ENCODE results near the gene EPS8L1.
"Not testable (repeated sequence)": the region's sequence is repeated elsewhere in the genome, so short reads cannot be mapped to it uniquely, and the experiment has no call there.

Gene EPS8L1

GRCh38 chr19:55105237-55105636, 29.6 kb downstream of the EPS8L1 start:
- DNase-seq (ENCODE audit: low read depth, low spot score): no peak
- TF ChIP-seq, protein P1, sequence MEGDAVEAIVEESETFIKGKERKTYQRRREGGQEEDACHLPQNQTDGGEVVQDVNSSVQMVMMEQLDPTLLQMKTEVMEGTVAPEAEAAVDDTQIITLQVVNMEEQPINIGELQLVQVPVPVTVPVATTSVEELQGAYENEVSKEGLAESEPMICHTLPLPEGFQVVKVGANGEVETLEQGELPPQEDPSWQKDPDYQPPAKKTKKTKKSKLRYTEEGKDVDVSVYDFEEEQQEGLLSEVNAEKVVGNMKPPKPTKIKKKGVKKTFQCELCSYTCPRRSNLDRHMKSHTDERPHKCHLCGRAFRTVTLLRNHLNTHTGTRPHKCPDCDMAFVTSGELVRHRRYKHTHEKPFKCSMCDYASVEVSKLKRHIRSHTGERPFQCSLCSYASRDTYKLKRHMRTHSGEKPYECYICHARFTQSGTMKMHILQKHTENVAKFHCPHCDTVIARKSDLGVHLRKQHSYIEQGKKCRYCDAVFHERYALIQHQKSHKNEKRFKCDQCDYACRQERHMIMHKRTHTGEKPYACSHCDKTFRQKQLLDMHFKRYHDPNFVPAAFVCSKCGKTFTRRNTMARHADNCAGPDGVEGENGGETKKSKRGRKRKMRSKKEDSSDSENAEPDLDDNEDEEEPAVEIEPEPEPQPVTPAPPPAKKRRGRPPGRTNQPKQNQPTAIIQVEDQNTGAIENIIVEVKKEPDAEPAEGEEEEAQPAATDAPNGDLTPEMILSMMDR (IDR thresholded peaks at IDR 0.05; ENCODE audit: insufficient read depth, low read length, missing control alignments): no peak
- ChIA-PET POLR2A (no interaction called here), CTCF (interaction anchor here (3.2 kb wide), 1 partner anchor 17 kb away, joined by 25 read pairs; no protein-coding TSS in a partner anchor)
- H3K4me3 ChIP-seq (ENCODE audit: low read depth, low read length): no peak overlapping the region

GRCh38 chr19:55106591-55106990, 30.9 kb downstream of the EPS8L1 start:
- ChIA-PET POLR2A (interaction anchor here (0.6 to 1.0 kb wide), 2 partner anchors 10 to 11 kb away, joined by 3 read pairs; partner anchors contain the start of gene PPP1R12C), CTCF (interaction anchor here (3.2 kb wide), 1 partner anchor 18 kb away, joined by 25 read pairs; no protein-coding TSS in a partner anchor)
- no peak for DNase-seq (ENCODE audit: low read depth, low spot score)
- TF ChIP-seq, protein P1 (IDR thresholded peaks at IDR 0.05; ENCODE audit: insufficient read depth, low read length, missing control alignments): no peak
- H3K4me3 ChIP-seq (ENCODE audit: low read depth, low read length): no peak overlapping the region

DNA sequence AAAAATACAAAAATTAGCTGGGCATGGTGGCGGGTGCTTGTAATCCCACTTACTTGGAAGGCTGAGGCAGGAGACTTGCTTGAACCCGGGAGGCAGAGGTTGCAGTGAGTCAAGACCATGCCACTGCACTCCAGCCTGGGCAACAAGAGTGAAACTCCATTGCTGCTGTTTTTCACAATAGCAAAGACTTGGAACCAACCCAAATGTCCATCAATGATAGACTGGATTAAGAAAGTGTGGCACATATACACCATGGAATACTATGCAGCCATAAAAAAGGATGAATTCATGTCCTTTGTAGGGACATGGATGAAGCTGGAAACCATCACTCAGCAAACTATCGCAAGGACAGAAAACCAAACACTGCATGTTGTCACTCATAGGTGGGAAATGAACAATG, 31.6 kb downstream of the EPS8L1 start:
- CTCF ChIA-PET: interaction anchor here (3.2 kb wide), 1 partner anchor 19 kb away, joined by 25 read pairs; no protein-coding TSS in a partner anchor
- POLR2A ChIA-PET; H3K4me3 ChIP-seq (ENCODE audit: low read depth, low read length); DNase-seq (ENCODE audit: low read depth, low spot score): not testable (repeated sequence)

- CTCF ChIA-PET: interaction anchor here (1.4 to 1.6 kb wide), 2 partner anchors 22 kb away, joined by 4 to 5 read pairs; no protein-coding TSS in a partner anchor
- H3K4me3 ChIP-seq (ENCODE audit: low read depth, low read length): no peak overlapping the region
- DNase-seq (ENCODE audit: low read depth, low spot score): no peak
- POLR2A ChIA-PET: no interaction called here
- TF ChIP-seq, protein P1 (IDR thresholded peaks at IDR 0.05; ENCODE audit: insufficient read depth, low read length, missing control alignments): no peak
These were observed 34.0 kb downstream of the EPS8L1 start for GRCh38 chr19:55109527-55110291.

- H3K4me3 ChIP-seq (ENCODE audit: low read depth, low read length): no peak overlapping the region
- ChIA-PET CTCF (interaction anchor here (1.5 to 1.6 kb wide), 2 partner anchors 10 to 23 kb away, joined by 3 to 5 read pairs; no protein-coding TSS in a partner anchor), POLR2A (no interaction called here)
- no peak for DNase-seq (ENCODE audit: low read depth, low spot score)
- TF ChIP-seq, protein P1 (IDR thresholded peaks at IDR 0.05; ENCODE audit: insufficient read depth, low read length, missing control alignments): no peak
These were observed 35.7 kb downstream of the EPS8L1 start for GRCh38 chr19:55111238-55111831.

DNA sequence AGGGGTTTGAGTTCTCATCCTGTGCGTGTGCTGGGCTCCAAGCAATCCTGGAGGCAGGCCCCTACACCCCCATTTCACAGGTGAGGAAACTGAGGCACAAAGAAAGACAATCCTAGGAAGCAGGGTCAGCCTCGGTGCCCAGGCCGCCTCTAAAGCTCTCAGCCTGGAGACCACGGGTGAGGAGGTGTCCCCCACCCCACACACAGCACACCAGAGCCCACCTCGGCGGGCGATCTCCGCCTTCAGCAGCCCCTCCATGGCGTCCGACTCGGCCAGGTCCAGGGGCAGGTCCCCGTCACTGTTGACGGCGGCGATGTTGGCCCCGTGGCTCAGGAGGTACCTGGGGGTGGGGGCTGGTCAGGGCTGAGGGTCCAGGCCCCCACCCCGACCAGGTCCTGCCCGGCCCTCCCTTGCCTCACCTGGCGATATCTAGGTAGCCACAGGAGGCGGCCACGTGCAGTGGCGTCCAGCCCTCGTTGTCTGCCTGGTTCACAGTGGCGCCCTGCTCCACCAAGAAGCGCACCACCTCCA, 36.6 kb downstream of the EPS8L1 start:
- CTCF ChIA-PET: interaction anchor here (1.0 to 1.9 kb wide), 3 partner anchors 11 to 355 kb away, joined by 3 to 12 read pairs (median 3); no protein-coding TSS in a partner anchor
- no peak overlapping the region for H3K4me3 ChIP-seq (ENCODE audit: low read depth, low read length)
- TF ChIP-seq, protein P1 (IDR thresholded peaks at IDR 0.05; ENCODE audit: insufficient read depth, low read length, missing control alignments): no peak
- POLR2A ChIA-PET: no interaction called here
- DNase-seq (ENCODE audit: low read depth, low spot score): no peak

Measured in AG04449 (cell line).